GM21381 (cell line): ENCODE results near the gene EYA3.

Experiments used
- ATAC-seq: cut with Tn5 transposase; IDR thresholded peaks from one replicate; pipeline ENCODE4 v1.9.1; 2021; ENCODE audit warnings: mild to moderate bottlenecking, moderate library complexity; ENCODE audit not compliant: unreplicated experiment

The EYA3 gene

GRCh38 chr1:28074892-28075511 lies 13.4 kb downstream of the EYA3 start:
- ATAC-seq = no peak

DNA sequence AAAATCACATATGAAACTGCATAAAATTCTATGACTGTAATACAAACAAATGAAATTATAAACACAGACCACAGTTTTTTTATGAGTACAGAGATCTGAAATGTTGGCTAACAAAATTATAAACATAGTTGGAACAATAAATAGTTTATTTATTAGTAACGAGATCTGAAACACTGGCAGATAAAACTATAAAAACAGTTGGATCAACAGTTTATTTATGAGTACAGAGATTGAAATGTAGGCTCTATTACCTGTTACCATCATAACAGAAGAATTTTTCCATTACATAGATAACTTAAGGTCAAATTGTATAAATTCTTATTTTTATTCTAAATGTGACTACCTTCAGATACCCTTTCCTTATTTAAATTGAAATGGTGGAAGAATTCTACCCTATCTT lies 14.5 kb downstream of the EYA3 start:
- ATAC-seq = no peak

- no peak for ATAC-seq
These were observed 16.6 kb downstream of the EYA3 start for GRCh38 chr1:28071813-28072212.

GRCh38 chr1:28070725-28071593 lies 17.5 kb downstream of the EYA3 start:
- no peak for ATAC-seq

DNA sequence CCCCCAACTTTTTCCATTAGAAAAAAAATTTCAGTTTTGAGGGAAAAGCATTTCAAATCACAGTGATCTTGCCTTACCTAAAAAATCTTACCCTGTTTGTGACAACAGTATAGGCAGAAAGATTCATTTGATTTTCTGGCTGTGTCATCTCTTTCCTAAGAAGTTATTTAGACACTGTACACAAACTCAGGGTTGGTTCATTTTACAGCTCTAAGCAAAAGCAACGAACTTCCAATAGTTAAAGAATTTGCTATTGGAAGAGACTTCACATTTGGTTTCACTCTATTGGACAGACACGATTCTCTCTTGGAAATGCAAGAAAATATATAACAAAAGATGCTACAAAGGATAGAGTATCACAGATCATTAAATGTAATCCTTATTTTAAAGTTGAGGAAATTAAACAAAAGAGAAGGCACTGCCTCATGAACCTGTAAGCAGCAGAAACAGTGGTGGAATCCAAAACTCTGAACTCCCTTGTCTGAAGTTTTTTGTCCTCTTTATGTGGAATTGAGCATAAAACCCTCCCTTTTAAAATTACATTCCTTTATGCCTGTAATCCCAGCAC lies 20.8 kb downstream of the EYA3 start:
- no peak for ATAC-seq

GRCh38 chr1:28066393-28067154 lies 21.8 kb downstream of the EYA3 start:
- ATAC-seq = no peak

GRCh38 chr1:28064064-28064463 lies 24.3 kb downstream of the EYA3 start:
- no peak for ATAC-seq

DNA sequence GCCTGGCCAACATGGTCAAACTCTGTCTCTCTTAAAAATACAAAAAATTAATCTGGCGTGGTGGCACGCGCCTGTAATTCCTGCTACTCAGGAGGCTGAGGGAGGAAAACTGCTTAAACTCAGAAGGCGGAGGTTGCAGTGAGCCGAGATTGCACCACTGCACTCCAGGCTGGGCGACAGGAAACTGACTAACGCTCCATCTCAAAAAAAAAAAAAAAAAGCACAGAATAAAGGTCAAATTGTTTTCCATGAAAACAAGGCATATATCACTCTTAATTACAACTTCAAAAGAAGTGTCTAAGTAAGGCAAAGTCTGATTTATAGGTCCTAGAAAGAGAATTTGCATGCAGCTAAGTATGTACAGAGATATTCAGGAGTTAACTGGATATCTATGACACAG lies 25.6 kb downstream of the EYA3 start:
- no peak for ATAC-seq

DNA sequence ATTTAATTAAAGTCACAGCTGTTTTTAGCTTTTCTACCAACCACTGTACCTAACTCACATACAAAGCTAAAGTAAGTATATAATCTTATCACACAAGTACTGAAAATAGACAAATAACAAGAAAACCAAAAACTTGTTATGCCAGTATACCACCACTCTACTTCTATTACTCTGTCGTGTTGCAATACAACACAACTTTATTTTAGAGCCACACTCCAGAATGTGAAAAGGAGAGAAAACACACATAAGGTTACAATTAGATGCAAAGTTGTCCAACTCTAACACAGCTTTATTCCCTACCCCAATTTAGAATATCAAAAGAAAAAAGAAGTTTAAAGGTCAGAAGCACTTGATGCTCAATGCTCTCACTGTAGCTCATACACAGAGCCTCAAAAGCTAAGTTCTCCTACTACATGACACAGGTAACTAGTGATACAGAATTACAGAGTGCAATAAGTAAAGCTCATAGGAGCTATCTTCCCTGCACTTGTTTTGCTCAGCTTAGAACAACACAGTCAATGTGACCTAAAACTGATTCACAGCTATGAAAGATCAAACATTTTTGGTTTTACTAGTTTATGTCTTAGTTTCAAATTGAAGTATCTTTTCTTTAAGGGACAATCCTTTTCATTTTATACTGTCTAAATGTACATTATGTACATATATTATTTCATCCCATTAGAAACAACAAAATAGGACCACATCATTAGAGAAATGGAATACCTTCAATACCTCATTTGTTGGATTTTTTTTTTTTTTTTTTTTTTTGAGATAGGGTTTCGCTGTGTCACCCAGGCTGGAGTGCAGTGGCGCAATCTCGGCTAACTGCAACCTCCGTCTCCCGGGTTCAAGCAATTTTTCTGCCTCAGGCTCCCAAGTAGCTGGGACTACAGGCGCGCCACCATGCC lies 29.2 kb downstream of the EYA3 start:
- no peak for ATAC-seq

DNA sequence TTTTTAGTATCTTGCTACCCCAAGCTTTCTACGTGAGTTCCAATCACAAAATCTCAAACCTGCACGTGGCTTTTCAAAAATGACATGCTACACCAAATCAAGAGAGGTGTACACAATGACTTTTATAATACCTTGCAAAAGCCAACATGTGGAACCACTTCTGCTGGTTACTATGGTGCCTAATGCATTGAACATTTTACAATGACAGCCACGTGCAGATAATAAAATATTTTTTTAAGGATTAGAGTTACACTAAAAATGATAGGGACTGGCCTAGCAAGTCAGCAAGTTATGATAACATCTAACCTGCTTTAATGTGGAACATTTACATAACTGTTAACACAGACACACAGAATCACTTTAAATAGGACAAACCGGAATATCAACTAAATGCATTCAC lies 30.2 kb downstream of the EYA3 start:
- no peak for ATAC-seq

DNA sequence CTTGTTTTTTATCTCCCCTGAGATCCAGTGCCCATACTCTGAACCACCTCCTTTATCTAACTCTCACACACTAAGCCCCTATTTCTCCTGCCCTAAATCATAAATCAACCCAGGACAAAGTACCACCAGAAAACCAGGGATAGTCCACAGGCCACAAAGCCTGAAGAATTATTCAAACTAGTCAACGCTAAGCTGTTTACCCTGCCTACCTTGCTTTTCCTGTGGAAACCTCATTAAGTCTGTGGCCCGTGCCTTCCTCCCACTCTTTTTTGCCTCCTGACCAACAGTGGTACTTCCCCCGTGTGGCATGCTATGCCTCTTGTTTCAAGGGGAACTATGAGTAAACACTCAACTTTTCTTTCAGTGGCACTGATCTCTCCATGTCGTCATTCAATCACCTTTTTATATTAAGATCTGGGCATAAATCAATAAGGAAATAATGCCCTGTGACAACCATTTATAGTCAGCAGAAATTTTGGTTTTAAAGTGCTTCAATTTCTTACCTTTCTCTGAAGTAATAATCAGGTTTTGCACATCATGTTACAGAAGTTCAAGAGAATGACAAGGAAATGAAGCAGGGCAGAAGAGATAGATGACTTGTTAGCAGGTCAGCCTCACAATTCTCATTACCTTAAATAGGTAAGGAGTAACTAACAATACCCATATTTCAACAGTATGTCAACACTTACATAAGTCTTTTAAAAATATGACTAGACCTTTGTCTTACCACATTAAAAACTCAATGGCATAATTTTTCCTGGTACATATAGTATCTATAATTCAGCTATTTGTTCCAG lies 32.1 kb downstream of the EYA3 start:
- ATAC-seq = peak; percentile 72

DNA sequence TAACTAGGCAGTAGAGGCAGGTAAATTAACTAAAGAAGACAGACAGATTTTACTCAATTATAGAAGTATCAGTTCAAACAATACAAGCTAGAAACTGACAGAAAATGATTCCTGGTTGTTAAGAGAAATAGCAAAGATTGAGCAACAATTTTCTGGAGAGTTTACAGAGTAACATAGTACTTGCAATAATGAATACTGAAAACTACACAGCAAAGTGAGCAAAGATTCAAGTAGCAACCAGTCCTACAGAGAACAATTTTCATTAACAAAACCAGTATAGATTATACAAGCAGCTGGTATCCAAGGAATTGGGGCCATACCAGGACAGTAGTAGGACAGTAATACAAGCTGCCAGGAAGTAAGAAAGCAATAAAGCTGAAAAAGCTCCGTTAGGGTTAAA lies 37.6 kb downstream of the EYA3 start:
- ATAC-seq = no peak

DNA sequence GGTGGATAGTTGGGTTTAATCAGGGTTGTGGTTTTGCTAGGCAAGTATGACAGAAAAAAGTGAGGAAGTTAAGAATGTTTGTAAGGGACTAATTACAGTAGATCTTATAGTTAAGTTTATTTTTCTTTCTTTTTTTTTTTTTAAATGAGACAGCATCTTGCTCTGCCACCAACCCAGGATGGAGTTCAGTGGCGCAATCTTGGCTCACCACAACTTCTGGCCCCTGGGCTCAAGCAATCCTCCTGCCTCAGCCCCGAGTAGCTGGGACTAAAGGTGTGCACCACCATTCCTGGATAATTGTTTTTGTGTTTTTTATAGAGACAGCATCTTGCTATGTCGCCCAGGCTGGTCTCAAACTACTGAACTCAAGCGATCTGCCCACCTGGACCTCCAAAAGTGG lies 41.7 kb downstream of the EYA3 start:
- no peak for ATAC-seq

GRCh38 chr1:28045777-28046176 lies 42.6 kb downstream of the EYA3 start:
- ATAC-seq = no peak

- no peak for ATAC-seq
These were observed 44.0 kb downstream of the EYA3 start for GRCh38 chr1:28044399-28044798.

GRCh38 chr1:28039341-28039740 lies 49.1 kb downstream of the EYA3 start:
- ATAC-seq = no peak

GRCh38 chr1:28037946-28038345 lies 50.5 kb downstream of the EYA3 start:
- ATAC-seq = no peak

DNA sequence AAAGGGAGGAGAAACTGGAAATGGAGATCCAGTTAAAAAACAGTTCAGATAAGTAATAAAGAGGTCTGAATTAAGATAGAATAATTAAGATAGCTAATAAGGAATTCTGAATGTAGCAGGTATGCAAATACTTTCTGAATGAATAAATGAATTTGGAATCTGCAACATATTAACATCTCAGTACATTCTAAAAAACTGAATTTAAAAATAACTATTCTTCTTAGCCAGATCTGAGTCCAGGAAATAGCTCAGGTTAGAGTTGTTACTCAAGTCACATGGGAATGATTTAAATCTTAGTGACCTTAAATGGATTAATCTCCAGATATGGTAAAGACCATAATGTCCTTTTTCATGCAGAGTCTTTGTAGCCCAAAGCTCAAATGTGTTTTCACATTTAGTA lies 51.2 kb downstream of the EYA3 start:
- ATAC-seq = no peak

DNA sequence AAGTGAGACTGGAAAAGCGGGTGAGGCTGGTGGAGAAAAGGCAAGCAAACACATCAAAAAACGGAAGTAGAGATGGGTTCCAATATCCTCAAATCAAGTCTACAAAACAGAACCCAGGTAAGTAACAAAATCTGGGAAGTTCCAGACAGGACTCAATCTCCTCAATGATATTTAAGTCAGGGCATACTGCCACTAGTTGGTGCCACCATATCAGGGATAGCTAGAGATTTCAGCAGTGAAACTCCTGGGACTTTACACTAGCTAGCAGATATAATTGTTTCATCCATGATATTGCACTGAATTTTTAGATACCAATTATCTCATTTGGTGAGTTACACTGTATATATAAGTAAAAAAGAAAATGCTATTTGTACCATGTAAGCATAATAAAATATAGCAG lies 52.0 kb downstream of the EYA3 start:
- no peak for ATAC-seq

DNA sequence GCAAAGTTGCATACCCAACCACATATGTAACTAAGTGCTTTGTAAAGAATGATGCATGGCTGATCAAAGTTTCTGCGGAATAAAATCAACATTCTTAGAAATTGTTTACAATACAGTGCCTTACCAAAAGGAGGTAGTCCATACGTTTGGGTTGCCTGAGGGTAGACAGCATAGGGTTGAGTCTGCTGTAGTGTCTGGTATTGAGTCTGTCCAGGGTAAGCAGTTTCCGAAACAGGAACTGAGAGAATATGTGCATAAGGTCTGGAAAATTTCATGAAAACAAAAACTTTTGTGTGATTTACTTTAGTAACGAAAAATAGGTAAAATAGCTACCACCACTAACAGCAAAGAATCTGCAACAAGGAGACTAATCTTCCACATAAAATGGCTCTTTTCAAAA lies 53.0 kb downstream of the EYA3 start:
- ATAC-seq = no peak
